SK-N-SH (cell line): ENCODE data around the gene LPCAT1.

Source experiments
- CTCF ChIP-seq: fragments of 200-600 bp; sonication (generic); IDR thresholded peaks from 2 replicates; pipeline ENCODE4 v1.6.1; 2017; ENCODE audit warnings: antibody characterized with exemption, mild to moderate bottlenecking, moderate library complexity
- EZH2phosphoT487 ChIP-seq: fragments of 200-600 bp; sonication (generic); IDR thresholded peaks from 2 replicates; pipeline ENCODE4 v1.6.1; 2017; ENCODE audit warnings: low read depth, mixed run types, mild to moderate bottlenecking, antibody characterized with exemption, moderate library complexity, borderline replicate concordance
- MXI1 ChIP-seq: IDR thresholded peaks from 2 replicates; pipeline ENCODE4 v1.6.1; 2012; ENCODE audit warnings: mild to moderate bottlenecking, low read depth, low read length, improper control_type of control experiment
- POLR2AphosphoS5 ChIP-seq: IDR thresholded peaks from 2 replicates; pipeline ENCODE4 v1.6.1; 2012; ENCODE audit warnings: low read depth, low read length
- REST ChIP-seq: IDR thresholded peaks from 2 replicates; pipeline ENCODE4 v1.6.1; 2012; ENCODE audit warnings: mild to moderate bottlenecking, low read depth, low read length, moderate library complexity

- TF ChIP-seq CTCF (no peak), REST (no peak), MXI1 (no peak), POLR2AphosphoS5 (no peak), EZH2phosphoT487 (no peak)
Observed at GRCh38 chr5:1462358-1462757, 61.4 kb downstream of the LPCAT1 start.
